GM18517 (cell line): ENCODE results near the gene ESRP2.

Source experiments
- ATAC-seq: cut with Tn5 transposase; IDR thresholded peaks from one replicate; pipeline ENCODE4 v1.9.1; 2021; ENCODE audit warnings: mild to moderate bottlenecking, moderate library complexity; ENCODE audit not compliant: unreplicated experiment

ESRP2 gene

GRCh38 chr16:68227183-68227793 is 8.6 kb downstream of the ESRP2 start:
- ATAC-seq = no peak

GRCh38 chr16:68226116-68226515 is 9.8 kb downstream of the ESRP2 start:
- no peak for ATAC-seq

- ATAC-seq = no peak
Measured at GRCh38 chr16:68223072-68223471, 12.9 kb downstream of the ESRP2 start.

GRCh38 chr16:68219725-68220351 is 16.1 kb downstream of the ESRP2 start:
- ATAC-seq = no peak

- ATAC-seq = no peak
Measured at GRCh38 chr16:68217506-68217905, 18.4 kb downstream of the ESRP2 start.

- no peak for ATAC-seq
Measured at GRCh38 chr16:68216240-68216639, 19.7 kb downstream of the ESRP2 start.

GRCh38 chr16:68215302-68215701 is 20.6 kb downstream of the ESRP2 start:
- no peak for ATAC-seq

GRCh38 chr16:68214726-68215125 is 21.2 kb downstream of the ESRP2 start:
- ATAC-seq = no peak

- ATAC-seq = no peak
Measured at GRCh38 chr16:68206245-68206644, 29.7 kb downstream of the ESRP2 start.

- ATAC-seq = no peak
Measured at GRCh38 chr16:68202091-68202519, 33.8 kb downstream of the ESRP2 start.

GRCh38 chr16:68200088-68200783 is 35.7 kb downstream of the ESRP2 start:
- ATAC-seq = no peak

- no peak for ATAC-seq
Measured at GRCh38 chr16:68197250-68197649, 38.7 kb downstream of the ESRP2 start.

GRCh38 chr16:68194251-68194650 is 41.7 kb downstream of the ESRP2 start:
- no peak for ATAC-seq

- no peak for ATAC-seq
Measured at GRCh38 chr16:68190736-68191510, 45.0 kb downstream of the ESRP2 start.

GRCh38 chr16:68190081-68190480 is 45.8 kb downstream of the ESRP2 start:
- no peak for ATAC-seq

- no peak for ATAC-seq
Measured at GRCh38 chr16:68188170-68188569, 47.8 kb downstream of the ESRP2 start.

- ATAC-seq = no peak
Measured at GRCh38 chr16:68187505-68187904, 48.4 kb downstream of the ESRP2 start.

GRCh38 chr16:68186877-68187276 is 49.0 kb downstream of the ESRP2 start:
- ATAC-seq = no peak

GRCh38 chr16:68183046-68183445 is 52.9 kb downstream of the ESRP2 start:
- no peak for ATAC-seq

GRCh38 chr16:68179855-68180254 is 56.1 kb downstream of the ESRP2 start:
- no peak for ATAC-seq

GRCh38 chr16:68179196-68179795 is 56.6 kb downstream of the ESRP2 start:
- ATAC-seq = no peak
